Stimulated activated CD4-positive, alpha-beta T cell treated with anti-CD3 and anti-CD28 coated beads, TNF-alpha, amount 100 ng/mL, for 1 hour (primary cell): ENCODE measurements around the gene TBCE.
"Not testable (repeated sequence)": the region's sequence is repeated elsewhere in the genome, so short reads cannot be mapped to it uniquely, and the experiment has no call there.

Source experiments
- DNase-seq, 3 donors: peaks; one replicate each; pipeline ENCODE4 v3.0.0-alpha.2; 2020; ENCODE audit warnings: low read depth in 3 of 3, low spot score in 1 of 3

Gene TBCE

DNA sequence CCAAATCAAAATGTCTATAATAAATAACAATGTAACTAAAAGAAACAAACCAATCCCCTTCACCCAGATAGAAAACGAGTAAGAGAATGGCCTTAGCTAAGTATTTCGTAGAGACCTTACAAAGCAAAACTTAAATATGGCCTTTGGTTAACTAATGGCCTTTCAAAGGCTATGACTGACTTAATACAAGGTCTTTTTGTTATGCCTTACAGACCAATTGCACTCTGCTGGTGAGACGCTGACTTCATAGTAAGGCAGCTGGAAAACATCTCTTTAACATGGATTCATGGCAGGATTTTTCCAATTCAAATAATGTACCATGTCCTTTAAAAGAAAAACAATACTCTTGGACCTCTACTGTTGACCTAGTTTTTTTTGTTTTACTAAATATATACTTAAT lies 15.8 kb upstream of the TBCE start:
- no peak for DNase-seq

DNA sequence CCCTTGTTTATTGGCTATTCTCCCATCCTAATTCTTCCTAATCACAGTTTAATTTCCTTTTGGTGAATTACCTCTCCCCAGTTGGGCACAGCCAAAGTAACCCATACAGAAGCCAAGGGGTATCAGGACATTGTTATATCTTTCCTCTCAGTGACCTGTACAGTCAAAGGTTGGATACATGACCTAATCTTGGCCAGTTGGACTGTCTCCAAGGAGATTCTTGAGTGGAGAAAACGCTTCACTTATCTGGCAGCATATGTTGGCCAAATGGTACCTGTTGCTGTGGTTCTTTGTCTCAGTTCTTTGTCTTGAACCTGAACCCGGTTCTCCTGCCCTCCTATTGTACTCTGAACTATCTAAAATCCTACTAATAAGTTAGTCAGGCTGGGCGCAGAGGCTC lies 15.3 kb upstream of the TBCE start:
- no peak for DNase-seq

DNA sequence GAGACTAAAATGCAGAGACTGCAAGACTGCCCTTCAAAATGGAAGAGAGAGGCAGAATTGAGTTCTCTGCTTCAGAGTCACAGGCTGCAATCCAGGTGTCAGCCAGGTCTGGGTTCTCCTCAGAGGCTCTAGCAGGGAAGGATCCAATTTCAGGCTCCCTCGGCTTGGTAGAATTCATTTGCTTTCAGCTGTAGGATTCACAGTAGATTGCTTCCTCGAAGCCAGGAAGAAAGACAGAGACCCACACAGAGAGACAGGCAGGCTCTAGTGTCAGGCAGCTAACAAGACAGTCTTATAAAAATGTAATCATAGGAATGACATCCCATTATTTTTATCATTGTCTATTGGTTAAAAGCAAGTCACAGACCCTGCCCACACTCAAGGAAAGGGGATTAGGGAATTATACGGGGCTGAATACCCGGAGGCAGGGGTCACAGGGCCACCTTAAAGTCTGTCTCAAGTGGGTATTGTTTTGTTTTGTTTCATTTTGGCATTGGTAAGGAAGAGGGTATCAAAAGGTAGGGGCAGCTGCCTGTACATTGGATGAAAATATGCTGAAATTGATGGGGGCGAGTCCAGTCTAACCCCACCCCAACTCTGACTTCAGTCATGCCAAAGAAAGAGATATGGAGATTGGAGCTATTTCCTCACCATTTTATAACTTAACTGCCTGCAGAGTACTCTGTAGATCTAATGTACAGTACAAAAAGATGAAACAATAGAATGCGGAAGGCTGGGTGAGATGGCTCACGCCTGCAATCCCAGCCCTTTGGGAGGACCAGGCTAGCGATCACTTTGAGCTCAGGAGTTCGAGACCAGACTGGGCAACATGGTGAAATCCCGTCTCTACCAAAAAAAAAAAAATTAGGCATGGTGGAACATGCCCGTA lies 9.5 kb upstream of the TBCE start:
- DNase-seq = no peak

DNA sequence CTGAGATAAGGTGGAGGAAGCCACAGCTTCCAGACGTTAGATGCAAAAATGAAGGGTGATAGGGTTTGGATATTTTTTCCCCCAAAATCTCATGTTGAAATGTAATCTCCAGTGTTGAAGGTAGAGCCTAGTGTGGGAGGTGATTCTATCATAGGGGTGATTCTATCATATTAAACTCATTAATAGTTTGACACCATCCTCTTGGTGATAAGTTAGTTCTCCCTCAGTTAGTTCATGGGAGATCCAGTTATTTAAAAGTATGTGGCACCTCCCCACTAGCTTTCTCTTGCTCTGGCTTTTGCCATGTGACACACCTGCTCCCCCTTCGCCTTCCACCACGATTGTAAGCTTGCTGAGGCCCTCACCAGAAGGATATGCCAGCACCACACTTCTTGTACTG lies 8.3 kb upstream of the TBCE start:
- no peak for DNase-seq

DNA sequence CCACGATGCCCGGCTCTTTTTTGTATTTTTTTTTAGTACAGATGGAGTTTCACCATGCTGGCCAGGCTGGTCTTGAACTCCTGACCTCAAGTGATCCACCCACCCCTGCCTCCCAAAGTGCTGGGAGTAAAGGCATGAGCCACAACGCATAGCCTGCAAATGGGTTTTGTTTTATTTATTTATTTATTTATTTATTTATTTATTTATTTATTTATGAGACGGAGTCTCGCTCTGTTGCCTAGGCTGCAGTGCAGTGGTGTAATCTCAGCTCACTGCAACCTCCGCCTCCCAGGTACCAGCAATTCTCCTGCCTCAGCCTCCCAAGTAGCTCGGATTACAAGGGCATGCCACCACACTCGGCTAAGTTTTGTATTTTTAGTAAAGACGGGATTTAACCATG lies 3.0 kb upstream of the TBCE start:
- DNase-seq = not testable (repeated sequence)

DNA sequence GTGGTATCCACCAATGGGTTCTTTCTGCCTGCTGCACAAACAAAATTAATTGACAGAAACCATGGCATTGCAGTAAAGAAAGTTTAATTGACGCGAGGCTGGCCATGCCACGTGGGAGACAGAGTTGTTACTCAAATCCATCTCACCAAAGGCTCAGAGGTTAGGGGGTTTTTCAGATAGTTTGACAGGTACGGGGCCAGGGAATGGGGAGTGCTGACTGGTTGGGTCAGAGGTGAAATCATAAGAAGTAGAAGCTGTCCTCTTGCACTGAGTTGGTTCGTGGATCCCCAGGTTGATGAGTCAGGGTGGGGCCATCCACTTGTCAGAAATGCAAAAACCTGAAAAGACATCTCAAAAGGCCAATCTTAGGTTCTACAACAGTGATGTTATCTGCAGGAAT lies 941 bp upstream of the TBCE start:
- DNase-seq = no peak

DNA sequence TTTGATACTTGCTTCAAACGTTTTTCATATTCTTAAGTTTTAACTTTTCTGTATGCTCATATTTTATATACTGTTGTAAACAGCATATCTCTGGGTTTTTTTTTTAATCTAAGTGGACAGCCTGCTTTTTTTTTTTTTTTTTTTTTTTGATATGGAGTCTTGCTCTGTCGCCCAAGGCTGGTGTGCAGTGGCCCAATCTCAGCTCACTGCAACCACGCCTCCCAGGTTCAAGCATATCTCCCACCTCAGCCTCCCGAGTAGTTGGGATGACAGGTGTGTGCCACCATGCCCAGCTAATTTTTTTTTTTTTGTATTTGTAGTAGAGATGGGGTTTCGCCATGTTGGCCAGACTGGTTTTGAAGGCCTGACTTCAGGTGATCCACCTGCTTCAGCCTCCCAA lies 1.2 kb downstream of the TBCE start:
- DNase-seq = no peak

DNA sequence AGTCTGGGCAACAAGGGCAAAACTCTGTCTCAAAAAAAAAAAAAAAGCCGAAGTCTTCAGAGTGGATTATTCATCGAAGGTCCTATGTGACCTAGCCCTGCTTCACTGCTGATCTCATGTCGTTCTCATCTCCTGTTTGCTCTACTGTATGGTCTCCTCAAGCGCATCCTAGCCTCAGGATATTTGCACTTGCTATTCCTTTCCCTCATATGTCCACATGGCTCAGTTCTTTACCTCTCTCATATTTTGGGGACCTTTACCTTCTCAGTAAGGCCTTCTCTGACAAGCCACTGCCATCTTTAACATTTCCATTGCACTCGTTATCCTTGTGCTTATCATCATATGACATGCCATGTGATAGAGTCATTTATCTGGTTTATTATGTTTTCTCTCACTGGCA lies 2.6 kb downstream of the TBCE start:
- no peak for DNase-seq

DNA sequence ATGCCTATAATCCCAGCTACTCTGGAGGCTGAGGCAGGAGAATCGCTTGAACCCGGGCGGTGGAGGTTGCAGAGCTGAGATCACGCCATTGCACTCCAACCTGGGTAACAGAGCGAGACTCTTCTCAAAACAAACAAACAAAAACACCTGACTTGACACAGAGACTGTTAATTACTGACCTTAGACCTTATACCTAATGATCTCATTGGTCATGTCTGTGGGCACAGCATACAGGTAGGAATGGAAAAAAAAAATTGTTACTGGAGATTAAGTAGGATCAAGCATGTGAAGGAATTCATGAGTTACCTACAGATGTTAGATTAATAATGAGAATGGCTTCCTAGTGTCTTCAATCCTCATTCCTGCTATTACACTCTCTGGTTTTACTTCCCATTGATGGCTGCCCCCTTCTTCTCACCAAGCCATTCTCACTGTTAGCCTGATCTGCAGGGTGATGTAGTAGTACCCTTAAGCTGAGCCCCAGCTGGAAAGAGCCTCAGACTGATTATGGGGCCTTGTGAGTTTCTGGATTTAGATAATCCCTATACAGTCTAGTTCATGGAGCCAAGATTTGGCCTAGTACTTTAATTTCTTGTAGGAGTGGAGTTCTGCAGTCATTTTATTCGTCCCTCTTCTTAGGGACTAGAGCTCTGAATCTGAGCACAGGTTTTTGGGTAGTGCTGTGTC lies 8.8 kb downstream of the TBCE start:
- no peak for DNase-seq

DNA sequence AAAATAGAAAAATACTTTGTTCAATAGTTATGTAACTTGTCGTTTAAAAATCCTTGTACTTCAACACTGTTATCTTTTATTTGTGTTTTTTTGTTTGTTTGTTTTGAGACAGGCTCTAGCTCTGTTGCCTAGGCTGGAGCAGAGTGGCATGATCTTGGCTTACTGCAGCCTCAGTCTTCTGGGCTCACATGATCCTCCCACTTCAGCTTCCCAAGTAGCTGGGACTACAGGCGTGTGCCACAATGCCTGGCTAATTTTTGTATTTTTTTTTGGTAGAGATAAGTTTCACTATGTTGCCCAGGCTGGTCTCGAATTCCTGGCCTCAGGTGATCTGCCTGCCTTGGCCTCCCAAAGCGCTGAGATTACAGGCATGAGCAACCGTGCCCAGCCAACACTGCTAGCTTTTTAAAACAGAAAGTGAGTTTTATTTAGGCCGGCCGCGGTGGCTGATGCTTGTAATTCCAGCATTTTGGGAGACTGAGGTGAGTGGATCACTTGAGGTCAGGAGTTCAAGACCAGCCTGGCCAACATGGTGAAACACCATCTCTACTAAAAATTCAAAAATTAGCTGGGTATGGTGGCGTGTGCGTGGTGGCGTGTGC lies 11.0 kb downstream of the TBCE start:
- DNase-seq = not testable (repeated sequence)

DNA sequence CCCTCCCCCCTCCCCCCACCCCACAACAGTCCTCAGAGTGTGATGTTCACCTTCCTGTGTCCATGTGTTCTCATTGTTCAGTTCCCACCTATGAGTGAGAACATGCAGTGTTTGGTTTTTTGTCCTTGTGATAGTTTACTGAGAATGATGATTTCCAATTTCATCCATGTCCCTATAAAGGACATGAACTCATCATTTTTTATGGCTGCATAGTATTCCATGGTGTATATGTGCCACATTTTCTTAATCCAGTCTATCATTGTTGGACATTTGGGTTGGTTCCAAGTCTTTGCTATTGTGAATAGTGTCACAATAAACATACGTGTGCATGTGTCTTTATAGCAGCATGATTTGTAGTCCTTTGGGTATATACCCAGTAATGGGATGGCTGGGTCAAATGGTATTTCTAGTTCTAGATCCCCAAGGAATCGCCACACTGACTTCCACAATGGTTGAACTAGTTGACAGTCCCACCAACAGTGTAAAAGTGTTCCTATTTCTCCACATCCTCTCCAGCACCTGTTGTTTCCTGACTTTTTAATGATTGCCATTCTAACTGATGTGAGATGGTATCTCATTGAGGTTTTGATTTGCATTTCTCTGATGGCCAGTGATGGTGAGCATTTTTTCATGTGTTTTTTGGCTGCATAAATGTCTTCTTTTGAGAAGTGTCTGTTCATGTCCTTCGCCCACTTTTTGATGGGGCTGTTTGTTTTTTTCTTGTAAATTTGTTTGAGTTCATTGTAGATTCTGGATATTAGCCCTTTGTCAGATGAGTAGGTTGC lies 14.9 kb downstream of the TBCE start:
- DNase-seq = not testable (repeated sequence)

DNA sequence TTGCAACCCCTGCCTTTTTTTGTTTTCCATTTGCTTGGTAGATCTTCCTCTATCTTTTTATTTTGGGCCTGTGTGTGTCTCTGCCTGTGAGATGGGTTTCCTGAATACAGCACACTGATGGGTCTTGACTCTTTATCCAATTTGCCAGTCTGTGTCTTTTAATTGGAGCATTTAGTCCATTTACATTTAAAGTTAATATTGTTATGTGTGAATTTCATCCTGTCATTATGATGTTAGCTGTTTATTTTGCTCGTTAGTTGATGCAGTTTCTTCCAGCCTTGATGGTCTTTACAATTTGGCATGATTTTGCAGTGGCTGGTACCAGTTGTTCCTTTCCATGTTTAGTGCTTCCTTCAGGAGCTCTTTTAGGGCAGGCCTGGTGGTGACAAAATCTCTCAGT lies 18.4 kb downstream of the TBCE start:
- not testable (repeated sequence) for DNase-seq

DNA sequence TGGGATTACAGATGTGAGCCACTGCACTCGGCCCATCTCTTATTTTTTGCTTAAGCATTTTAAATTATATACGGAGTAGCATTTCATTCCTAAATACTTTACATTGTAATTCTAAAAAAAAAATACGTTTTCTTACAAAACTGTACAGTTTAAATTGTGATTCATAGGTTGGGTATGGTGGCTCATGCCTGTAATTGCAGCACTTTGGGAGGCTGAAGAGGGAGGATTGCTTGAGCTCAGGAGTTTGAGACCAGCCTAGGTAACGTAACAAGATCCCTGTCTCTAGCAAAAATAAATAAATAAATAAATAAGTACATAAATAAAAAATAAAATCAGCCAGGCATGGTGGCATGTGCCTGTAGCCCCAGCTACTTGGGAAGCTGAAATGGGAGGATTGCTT lies 24.6 kb downstream of the TBCE start:
- no peak for DNase-seq

DNA sequence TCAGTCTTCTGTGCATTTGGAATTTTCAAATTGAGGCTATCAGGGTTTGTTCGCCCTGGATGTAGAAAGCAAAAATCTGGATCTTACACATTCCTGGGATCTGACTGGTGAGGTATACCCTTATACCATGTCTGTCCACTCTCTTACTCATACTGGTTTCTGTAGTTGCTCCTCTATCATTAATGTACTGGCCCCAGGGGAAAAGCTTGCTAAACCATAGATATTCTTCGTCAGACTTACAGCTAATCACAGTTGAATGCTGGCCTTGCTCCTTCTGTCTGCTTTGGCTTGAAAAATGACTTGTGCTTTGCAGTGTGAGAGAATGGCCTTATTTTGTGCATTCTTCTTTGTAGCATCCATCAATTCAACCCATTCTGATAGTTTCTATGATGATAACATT lies 30.5 kb downstream of the TBCE start:
- DNase-seq = no peak

DNA sequence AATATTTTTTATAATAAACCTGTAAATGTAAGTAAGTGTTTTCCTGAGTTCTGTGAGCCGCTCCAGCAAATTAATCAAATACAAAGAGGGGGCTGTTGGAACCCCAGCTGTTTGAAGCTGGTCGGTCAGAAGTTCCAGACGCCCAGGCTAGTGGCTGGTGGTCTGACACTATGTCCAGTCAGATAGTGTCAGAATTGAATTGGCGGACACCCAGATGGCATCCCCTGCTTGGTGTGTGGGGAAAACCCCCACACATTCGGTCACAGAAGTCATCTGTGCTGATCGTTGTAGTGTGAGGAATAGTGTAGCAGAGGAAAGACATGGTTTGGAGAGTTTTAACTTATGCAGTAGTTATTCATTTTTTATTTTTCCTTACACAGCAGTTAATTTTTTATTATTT lies 32.4 kb downstream of the TBCE start:
- no peak for DNase-seq

DNA sequence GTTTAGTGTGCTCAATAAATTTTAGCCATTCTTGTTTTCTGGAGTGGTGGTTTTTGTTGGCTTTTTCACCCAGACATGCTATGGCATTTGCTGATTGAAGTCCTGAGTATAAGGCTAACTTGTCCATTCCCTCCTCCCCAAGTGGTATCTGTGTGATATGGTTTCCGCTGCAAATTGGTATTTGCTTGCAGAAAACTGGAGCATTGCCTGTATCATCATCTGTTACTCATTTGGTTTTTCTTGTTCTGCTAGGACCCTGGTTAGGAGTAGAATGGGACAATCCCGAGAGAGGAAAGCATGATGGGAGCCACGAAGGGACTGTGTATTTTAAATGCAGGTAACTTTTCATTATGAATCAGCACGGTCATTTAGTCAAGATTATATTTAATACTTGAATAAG lies 34.0 kb downstream of the TBCE start:
- DNase-seq = no peak

DNA sequence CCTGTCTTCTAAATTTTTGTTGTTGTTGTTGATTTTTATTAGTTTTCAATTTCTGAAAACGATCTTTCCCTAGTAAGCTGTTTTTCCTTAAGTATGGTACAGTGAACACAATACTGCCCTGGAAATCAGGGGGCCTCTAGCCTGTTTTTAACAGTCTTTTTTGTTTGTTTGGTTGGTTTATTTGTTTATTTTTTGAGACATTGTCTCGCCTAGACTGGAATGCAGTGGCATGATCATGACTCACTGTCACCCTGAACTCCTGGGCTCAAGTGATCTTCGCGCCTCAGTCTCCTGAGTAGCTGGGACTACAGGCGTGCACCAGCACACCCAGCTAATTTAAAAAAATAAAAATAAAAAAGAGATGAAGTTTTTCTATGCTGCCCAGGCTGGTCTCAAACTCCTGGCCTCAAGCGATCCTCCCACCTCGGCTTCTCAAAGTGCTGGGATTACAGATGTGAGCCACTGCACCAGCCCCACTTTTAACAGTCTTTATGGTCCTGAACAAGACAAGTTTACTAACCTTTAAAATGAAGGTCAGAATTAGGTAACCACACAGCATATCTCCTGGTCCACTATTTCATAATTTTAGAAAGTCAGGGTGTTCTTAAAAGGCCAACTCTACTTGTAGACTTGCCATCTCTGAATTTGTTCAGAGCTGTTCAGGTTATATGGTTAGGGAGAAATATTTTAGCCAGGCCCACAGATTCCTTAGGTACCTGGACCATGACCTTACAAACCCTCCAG lies 35.4 kb downstream of the TBCE start:
- DNase-seq = no peak

DNA sequence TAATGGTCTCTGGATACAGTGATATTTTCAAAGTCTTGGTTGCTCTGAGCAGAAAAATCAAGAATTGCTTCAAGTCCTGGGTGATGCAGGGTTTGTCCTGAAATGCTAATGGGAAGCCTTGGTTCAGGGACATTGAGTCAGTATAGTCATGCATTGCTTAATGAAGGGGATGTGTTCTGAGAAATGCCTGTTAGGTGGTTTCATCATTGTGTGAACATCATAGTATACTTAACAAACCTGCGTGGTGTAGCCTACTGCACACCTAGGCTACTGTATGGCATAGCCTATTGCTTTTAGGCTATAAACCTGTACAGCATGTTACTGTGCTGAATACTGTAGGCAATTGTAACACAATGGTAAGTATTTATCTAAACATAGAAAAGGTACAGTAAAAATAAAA lies 36.4 kb downstream of the TBCE start:
- no peak for DNase-seq

DNA sequence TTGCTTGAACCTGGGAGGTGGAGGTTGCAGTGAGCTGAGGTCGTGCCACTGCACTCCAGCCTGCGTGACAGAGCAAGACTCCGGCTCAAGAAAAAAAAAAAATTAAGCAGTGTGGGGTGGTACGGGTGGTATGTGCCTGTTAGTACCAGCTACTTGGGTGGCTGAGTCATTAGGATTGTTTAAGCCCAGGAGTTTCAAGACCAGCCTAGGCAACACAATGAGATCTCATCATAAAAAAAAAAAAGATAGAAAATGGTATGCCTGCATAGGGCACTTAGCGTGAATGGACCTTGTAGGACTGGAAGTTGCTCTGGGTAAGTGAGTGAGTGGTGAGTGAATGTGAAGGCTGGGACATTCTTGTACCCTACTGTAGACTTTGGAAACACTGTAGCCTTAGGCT lies 37.0 kb downstream of the TBCE start:
- no peak for DNase-seq

DNA sequence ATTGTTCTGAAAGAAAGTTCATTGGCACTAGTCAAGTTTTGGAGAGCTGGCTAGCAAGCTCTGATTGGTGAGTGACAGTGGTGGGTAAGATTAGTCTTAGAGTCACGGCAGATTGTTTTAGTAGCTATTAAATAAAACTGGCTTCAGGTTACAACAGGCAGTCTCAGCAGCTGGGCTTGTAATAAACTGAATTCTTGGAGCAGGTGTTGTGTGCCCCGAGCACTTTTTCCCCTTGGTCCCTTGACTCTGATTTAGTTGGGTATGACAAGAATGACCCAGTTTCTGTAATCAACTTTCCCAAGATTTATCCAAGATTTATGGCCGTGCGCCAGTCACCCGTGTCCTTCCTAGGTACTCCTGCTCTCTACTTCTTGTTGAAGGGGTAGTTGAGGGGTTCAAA lies 40.2 kb downstream of the TBCE start:
- no peak for DNase-seq

DNA sequence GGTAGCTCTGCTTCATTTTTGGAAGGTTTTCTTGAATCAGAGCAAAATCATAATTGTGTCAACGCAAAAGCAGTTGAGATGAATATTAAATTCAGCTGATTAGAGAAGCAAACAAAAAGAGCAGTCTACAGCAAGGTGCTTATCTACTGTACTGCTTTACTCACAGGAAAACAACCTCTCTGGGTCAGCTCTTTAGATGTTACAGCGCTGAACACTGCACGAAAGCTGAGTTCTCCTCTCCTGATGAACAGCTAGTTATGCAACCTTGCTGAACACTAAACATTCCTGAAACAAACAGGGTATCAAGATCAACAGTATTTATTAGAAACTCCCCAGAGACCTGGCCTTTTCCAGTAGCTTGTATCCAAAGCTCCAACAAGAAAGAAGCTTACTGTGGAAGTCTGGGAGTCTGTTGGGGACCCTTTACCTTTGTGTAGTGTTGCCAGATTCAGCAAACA lies 41.3 kb downstream of the TBCE start:
- DNase-seq = no peak
